Measurements from ENCODE around the gene SH3GL1.

Gene SH3GL1

GRCh38 chr19:4375164-4376027, 25.0 kb downstream of the SH3GL1 start:
- DNase-seq, result peak; percentile 67

- DNase-seq, result peak; percentile 66
Measured at GRCh38 chr19:4374498-4375163, 25.7 kb downstream of the SH3GL1 start.

- DNase-seq, result no peak
Measured at GRCh38 chr19:4373601-4374497, 26.5 kb downstream of the SH3GL1 start.

- no peak for DNase-seq
Measured at GRCh38 chr19:4373013-4373367, 27.4 kb downstream of the SH3GL1 start.

DNA sequence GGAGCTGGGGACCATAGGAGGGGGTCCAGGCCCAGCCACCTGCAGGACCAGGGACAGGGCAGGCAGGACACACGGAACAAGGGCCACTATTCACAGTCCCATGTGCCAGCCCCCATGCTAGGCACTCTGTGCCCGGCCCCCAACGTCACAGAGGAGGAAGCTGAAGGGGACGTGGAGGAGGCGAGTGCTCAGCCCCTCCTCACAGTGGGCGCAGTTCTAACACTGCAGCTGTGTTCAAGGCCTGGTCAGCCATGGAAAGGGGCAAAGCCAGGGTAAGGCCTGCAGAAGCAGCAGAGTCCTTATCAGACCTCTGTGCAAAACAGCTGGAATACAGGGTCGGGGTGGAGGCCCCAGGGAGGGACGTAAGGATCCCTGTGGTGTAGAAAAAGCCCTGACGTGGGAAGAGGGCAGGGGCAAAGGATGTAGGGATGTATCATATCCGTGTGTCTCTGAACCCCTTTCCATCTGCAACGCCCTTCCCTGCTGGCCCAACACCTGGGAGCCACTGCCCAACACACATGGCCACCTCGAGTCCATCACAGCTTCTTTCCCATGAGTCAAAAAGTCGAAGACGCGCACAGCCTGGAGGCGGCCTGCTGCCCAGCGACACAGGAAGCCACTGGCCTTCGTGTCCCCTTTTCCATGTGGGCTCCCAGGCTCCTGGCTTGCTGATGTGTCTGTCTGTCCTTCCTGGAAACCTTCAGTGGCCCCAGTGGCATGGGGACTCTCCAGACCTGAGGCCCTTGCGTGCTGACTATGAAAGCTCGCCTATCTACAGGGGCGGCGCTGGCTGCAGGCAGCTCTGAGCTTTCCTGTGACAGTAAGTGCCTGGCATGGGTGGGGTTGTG, 28.0 kb downstream of the SH3GL1 start:
- DNase-seq, result no peak

DNA sequence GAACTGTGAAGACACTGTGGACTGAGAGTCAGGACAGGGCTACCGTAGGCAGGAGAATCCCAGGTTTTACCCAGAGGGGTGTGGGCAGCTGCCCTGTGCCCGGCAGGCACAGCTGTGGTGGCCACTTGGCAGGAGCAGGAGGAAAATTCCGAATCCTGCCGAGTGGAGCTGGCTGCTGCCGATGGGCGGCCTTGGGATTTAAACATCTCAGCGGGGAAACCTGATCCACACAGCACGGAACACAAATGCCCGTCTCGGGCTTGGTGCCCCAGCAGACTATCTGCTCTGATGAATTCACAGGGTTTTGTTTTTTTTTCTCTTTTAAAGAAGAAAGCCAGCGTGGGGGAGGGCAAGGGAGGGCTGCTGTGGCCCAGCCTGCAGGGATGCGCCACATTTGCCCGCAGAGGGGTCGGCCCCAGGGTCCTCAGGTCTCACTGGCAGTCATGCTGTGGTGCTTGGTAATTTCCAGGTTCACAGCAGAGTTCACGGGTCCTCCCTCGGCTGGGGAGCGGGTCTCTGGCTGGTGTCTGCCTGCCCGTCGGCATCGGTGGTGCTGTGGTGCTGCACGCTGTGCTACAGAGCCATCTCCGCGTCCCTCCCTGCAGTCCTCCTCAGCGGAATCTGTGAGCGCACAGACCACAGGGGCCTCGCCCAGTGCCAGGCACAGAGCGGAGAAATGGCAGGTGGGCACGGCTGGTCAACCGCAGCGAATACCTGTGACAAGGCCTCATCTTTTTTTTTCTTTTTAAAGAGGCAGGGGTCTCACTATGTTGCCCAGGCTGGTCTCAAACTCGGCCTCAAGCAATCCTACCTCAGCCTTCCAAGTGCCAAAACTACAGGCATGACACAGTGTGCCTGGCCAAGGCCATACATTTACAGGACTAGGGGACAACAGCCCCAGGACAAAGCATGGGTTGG, 28.8 kb downstream of the SH3GL1 start:
- DNase-seq, result no peak

GRCh38 chr19:4370418-4371041, 29.8 kb downstream of the SH3GL1 start:
- DNase-seq, result no peak

GRCh38 chr19:4369888-4370260, 30.5 kb downstream of the SH3GL1 start:
- DNase-seq, result no peak

DNA sequence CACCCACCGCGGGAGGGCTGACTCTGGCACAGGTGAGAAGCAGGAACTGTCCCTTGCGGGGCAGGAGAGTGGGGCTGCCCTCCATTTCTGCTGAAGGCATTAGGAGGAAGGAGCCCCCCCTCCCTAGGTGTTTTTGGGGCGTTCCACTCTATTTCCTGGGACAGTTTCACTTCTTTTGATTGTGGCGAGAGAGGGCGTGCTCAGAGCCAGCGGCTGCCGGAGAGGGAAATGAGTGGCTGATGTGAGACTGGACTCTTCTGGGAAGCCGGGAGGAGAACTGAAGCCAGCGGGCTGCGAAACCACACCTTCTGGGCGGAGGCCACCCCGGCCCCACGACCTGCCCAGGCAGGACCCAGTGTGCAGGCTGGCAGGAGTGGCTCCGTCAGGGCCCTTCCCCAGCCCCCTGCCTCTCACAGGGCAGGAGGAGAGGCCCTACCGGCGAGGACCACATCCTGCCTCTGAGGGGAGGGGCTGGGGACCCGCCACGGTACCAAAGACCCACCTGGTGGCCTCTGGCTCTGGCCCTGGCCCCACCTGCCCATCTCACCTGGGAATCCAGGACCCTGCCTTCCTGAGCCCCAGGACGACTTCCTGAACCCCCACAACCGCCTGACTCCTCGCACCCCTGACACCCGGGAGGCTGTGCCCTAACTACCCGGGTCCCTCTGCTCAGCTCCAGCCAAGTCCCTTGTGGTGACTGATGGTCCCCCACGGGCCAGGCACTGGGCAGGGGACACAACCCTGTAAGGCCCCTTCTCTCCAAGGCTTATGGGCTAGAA, 31.0 kb downstream of the SH3GL1 start:
- no peak for DNase-seq

DNA sequence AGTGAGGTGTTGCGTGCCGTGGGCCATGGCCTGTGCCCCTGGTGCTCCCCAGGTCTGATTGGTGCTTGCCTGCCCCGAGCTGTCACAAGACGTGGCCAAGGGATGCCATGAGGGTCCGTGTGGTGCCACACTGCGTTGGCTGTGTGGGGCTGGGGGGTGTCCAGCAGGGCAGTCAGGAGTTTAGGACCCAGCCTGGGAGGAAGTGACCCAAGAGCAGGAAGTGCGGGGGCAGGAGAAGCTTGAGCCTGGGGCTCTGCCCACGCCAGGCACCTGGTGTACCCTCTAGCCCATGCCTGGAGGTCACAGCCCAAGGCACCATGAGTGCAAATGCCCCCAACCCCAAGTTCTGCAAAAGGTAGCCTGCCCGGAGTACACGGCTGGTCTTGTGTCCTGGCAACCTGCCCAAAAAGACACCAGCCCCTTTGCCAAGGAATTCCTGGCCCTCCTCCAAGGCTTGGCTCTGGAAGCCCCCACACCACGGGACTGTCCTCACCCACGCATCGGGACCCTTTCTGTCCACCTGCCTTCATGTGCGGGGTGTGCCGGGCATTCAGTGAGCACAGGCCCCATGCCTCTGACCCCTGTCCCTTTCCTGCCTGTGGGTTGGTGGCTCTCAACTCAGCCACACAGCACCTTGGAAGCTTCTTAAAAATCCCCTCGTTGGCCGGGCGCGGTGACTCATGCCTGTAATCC, 32.1 kb downstream of the SH3GL1 start:
- DNase-seq, result no peak

DNA sequence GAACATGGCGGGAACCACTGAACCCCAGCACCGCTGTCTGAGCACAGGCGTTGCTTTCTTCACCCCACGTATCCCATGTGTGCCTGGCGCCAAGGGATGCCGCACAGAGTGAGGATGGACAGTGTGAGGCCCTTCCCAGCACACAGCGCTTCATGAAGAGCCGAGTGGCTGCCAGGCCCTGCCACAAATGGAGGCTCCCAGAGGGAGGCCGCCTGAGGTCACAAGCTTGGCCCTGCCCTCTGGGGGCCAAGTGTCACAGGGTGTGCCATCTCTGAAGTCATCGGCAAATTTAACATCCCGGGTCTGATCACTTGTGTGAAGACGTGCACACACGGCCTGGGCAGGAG, 32.6 kb downstream of the SH3GL1 start:
- no peak for DNase-seq

GRCh38 chr19:4367336-4367723, 33.0 kb downstream of the SH3GL1 start:
- DNase-seq, result no peak

- DNase-seq, result no peak
Measured at GRCh38 chr19:4366666-4367335, 33.5 kb downstream of the SH3GL1 start.

GRCh38 chr19:4365791-4366665, 34.3 kb downstream of the SH3GL1 start:
- no peak for DNase-seq

- no peak for DNase-seq
Measured at GRCh38 chr19:4365341-4365740, 35.0 kb downstream of the SH3GL1 start.

DNA sequence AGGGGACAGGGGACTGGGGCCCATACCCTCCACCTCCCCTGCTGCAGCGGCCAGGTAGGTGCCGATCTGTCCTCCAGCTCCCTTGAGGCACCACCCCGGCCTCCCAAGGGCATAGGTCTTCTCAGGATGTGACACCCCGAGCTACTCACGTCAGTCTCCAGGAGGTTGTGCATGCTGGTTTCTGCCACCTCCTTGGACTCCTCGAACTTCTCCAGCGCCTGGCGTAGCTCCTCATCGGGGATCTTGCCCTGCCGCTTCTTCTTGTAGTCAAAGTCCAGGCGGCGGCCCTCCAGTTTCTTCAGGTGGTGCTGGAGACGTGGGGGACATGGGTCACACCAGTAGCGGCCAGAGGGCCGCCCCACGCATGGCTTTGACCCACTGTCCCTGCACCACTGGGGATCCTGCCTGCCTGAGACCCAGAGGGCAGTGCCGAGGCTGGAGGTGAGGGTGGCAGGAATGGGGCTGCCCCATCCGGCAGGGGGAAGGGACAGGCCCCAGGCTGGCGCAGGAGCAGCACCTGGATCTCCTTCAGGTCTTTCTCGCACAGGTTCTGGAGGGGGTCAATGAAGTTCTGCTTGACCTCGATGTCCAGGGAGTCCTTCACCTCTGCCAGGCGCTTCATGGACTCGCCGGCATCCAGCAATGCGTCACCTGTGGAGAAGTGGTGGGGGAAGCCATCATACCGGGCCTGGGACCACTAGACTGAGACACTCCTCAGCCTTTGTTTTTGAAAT, 36.6 kb downstream of the SH3GL1 start:
- DNase-seq, result no peak

All from T1000 (cell line).